GM19193 (cell line): ENCODE results near the gene CMSS1.

Experiments
- POLR2A ChIP-seq: IDR thresholded peaks from 4 replicates; pipeline ENCODE4 v1.6.1; 2011; ENCODE audit not compliant: insufficient read depth, insufficient read length; ENCODE audit errors: extremely low read depth

The CMSS1 gene

DNA sequence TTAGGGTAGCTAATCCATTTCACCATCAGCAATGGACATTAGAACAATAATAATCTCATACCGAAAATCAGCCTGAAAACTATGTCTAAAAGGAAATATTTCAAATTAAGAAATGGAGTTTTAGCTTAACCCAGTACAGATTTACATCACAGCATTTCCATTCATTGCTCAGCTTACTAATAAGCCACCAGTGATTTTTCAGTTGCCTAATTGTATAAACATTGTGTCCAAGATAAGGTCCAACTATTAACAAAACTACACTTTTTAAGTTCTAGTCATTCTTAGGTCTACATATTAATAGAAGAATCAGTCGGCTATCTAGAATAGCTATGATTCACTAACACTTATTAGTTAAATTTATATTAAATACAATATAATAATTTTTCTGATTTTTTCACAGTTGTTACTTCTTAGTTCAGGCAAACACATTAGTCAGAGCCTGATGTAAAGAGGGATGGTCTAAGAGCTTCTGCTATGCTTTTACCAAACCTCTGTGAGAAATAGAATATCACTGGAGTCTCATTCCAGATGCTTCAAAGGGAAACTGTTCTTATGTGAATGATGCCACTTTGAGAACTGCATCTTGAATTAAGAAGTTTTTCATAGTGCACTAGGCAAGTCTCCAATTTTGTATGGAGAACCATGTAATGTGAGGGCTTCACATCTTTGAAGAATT lies 74.1 kb downstream of the CMSS1 start:
- TF ChIP-seq POLR2A, result no peak

DNA sequence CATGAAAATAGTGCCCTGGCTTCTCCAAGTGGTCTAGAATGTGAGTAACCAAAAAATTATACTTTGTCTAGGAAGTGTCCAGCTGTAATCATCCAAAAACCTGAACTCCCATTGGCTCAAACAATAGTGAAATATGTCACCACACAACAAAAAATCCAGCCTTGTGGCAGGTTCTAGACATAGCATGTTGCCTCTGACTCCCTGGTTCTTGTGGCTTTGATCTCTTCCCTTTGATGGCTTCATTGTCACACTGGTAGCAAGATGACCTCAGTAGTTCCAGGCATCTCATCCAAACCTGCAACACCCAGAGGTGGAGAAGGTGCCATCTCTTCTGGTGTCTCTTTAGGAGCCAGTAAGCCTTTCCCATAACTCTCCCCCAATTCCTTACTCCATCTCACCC lies 74.7 kb downstream of the CMSS1 start:
- no peak for TF ChIP-seq POLR2A

GRCh38 chr3:99895131-99895696 lies 77.6 kb downstream of the CMSS1 start:
- no peak for TF ChIP-seq POLR2A

DNA sequence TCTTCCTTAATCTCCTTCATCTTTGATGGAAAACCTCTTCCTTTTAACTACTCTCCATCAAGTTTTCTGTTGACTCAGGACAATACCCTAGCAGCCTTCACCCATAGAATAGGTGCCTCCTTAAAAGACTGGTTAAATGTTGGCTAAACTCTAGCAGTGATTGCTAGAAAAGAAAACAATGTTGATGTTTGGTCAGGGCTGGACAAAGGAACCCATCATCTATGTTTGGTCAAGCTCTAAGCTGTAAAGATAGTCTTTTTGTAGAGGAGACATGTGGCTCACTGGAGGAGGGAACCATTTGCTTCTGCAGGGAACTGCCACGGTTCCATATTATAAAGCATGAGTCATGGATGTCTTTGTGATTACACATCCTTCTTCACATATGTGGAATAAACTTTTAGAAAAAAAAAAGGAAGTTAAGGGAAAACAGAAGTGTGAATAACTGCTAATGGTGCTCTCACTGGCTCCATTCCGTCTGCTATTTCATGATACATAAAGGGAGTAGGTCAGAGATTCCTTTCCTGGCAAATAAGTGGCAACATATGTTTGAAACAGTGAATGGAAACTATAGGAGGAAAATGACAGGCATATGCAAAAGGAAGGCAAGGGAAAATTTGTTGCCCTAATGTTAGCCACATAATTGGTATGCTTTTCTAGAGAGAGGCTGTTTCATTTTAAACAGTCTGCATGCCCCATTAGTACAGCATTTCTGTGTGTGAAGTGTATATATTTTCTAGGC lies 78.2 kb downstream of the CMSS1 start:
- no peak for TF ChIP-seq POLR2A

- TF ChIP-seq POLR2A, result no peak
Measured at GRCh38 chr3:99896482-99896881, 78.8 kb downstream of the CMSS1 start.

- TF ChIP-seq POLR2A, result no peak
Measured at GRCh38 chr3:99899603-99900002, 81.9 kb downstream of the CMSS1 start.

DNA sequence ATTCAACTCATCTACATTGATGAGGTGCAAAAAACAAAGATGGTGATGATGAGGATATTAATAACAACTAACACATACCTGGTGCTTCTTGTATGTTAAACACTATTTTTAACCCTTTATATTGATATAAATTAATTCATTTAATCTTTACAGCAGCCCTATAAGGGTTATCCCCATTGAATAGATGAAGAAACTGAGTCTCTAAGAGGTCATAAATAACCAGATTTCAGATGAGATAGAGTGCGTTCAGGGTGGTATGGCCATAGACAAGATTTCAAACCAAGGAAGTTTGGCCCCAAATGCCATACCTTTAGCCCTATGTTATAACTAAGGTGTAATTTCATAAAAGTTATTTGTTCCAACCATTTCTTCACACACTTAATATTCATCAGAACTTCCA lies 82.6 kb downstream of the CMSS1 start:
- no peak for TF ChIP-seq POLR2A

DNA sequence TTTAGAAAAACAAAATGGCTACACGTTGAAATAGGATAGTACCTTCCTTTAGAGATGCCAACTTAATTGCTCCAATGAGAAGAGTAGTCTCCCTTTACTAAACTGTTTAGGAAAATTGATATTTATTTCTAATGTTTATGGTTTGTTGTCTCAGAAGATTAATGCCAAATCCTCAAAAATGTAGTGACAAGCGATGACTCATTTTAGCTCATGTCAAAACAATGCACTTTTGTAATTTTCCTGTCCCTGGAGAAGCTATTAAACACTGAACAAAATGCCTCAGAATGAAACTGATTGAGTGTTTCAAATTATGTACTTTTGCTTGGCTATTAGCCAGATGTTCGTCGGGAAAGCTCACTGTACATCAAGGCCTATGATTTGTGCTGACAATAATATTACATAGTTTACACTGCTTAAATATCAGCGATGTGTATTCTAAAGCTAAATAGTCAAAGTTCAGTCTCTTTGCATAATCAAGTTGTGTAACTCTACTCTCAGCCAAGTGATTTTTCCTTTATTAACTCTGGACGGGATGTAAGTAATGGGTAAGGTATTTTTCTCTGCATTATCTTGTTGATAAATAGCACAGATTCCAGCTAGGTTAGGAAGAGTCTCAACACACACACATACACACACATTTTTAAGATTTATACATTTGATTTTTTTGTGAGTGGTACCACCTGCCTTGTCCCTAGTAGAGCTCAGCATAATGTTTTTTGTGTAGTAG lies 83.7 kb downstream of the CMSS1 start:
- no peak for TF ChIP-seq POLR2A

DNA sequence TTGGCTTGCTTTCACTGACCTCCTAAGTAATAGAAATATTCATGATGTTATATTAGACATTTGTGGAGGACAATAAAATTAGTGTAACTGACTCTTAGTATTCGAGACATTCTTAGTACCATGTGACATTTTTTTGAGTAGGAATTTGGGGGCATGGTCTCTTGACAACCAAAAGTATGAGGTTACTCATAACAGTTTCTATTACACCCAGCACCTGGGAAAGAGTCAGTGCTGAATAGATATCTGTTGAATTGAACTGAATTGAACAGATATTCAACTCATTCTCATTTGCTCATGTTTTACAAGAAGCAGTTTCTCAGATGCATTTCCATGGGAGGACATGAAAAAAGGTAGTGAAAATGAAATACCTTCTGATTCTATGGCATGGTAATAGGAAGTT lies 84.4 kb downstream of the CMSS1 start:
- no peak for TF ChIP-seq POLR2A

DNA sequence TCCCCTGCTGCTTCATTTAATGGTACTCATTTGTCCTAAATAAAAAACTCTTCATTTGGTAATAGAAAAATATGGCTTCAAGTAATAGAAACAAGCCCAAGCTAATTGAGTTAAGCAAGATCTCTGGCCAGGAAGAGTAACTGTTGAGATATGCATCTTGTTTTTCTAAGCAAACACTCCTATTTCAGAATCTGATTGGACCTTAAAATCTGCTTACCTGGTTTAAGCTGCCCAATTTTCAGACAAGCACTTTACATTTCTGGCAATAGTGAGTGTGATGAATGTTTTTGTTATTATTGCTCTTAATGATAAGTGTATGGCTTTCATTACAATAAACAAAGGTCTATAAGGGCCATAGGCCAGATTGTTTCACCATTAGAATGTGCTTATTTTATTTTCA lies 86.2 kb downstream of the CMSS1 start:
- no peak for TF ChIP-seq POLR2A

DNA sequence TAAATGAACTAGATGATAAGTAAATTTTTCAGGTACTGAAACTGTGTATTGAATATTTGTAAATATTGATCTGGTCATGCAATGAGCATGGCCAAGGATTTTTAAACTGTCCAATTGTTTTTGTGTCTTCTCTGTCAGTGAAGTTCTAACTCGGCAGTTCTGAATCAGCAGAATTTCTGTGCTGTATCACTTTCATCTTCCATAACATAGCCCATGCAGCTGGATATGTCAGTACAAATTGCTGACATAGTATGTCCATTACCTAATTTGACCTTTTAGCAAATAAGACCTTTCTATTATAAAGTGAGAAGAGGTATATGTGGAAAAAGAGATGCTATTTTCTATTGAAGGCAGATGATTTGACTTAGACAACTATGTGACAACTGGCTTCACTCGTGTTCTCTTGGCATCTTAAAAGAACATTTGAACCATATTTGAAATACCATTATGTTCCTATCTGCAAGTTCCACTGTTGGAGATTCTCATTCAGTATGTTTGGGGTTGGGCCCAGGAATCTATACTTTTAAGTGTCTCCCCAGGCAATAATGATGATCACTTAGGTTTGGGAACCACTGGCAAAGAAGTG lies 90.4 kb downstream of the CMSS1 start:
- TF ChIP-seq POLR2A, result no peak

- no peak for TF ChIP-seq POLR2A
Measured at GRCh38 chr3:99909714-99910495, 92.2 kb downstream of the CMSS1 start.

GRCh38 chr3:99910752-99911290 lies 93.2 kb downstream of the CMSS1 start:
- no peak for TF ChIP-seq POLR2A

DNA sequence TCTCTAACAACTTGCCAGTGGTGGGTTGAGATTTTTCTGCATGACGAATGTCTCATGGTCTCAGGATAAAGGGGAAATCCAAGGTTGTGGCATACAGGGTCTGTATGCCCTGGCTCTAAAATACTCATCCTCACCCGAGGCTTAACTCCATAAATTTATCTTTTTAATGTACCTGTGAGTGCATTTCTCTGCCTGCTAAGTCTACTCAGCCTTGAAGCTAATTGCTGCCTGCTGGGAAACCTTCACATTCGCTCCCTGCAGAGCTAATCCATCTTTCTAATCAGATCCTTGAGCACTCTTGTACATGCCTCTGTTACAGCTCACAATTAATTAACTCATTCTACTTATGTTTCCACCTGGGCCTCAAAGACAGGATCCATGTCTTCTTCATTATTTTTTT lies 93.8 kb downstream of the CMSS1 start:
- TF ChIP-seq POLR2A, result no peak
